Central memory CD8-positive, alpha-beta T cell (primary cell): ENCODE results near the gene UNC93B1.

ENCODE experiments used
- ATAC-seq: fragments of 150-1000 bp; cut with Tn5 transposase; replicated peaks from 2 replicates; pipeline ENCODE4 v1.10.0; 2022; ENCODE audit warnings: mild to moderate bottlenecking, moderate FRiP score, moderate number of reproducible peaks; ENCODE audit not compliant: poor library complexity, severe bottlenecking; ENCODE audit errors: extremely low read depth
- DNase-seq, 2 donors: peaks; one replicate each; pipeline ENCODE4 v3.0.0; 2021; ENCODE audit warnings: low spot score in 2 of 2
- H3K27ac Mint-ChIP-seq: one replicate; pipeline ENCODE4 v1.8.0; 2022; ENCODE audit warnings: low read depth, mild to moderate bottlenecking, moderate library complexity, mixed read lengths
- H3K27me3 Mint-ChIP-seq: one replicate; pipeline ENCODE4 v1.8.0; 2022; ENCODE audit warnings: mixed read lengths
- H3K36me3 Mint-ChIP-seq: one replicate; pipeline ENCODE4 v1.8.0; 2022; ENCODE audit warnings: mild to moderate bottlenecking, moderate library complexity, mixed read lengths; ENCODE audit not compliant: insufficient read depth
- H3K4me1 Mint-ChIP-seq: one replicate; pipeline ENCODE4 v1.8.0; 2022; ENCODE audit warnings: mixed read lengths
- H3K4me3 Mint-ChIP-seq: one replicate; pipeline ENCODE4 v1.8.0; 2022; ENCODE audit warnings: mild to moderate bottlenecking, moderate library complexity, mixed read lengths
- H3K9me3 Mint-ChIP-seq: one replicate; pipeline ENCODE4 v1.8.0; 2022; ENCODE audit warnings: mixed read lengths

UNC93B1 gene

DNA sequence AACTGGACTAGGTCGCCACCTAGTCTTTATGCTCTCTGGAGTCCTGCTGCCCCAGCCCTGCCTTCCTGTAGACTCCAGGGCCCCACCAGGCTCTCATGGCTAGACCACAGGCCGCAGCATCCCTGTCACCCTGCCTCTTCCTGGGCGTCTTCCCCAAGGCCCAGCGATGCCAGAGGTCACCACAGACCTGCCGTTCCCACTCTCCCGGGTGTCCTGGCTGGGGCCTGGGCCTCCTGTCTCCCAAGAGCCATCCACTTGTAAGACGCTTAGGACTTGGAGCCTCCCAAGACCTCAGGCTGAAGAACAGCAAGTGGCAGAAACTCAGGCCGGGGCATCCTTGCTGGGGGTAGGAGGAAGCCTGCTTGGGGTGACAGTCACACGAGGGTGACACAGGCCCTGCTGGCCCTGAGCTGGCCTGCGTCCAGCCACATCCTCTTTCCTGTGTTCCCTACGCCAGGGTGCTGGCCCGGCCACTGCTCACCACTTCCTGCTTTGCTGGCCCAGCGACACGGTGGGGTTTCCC, 32.9 kb upstream of the UNC93B1 start:
- peaks cover 8% of the 10 kb centered on the region for H3K36me3 Mint-ChIP-seq
- ATAC-seq, result peak; percentile 34
- DNase-seq, result no peak
- peak overlapping the region; percentile 91 for H3K4me3 Mint-ChIP-seq
- no peaks in the 10 kb centered on the region for H3K9me3 Mint-ChIP-seq
- peak overlapping the region; percentile 97 for H3K27ac Mint-ChIP-seq
- no peaks in the 10 kb centered on the region for H3K27me3 Mint-ChIP-seq
- H3K4me1 Mint-ChIP-seq, result peaks cover 38% of the 10 kb centered on the region

DNA sequence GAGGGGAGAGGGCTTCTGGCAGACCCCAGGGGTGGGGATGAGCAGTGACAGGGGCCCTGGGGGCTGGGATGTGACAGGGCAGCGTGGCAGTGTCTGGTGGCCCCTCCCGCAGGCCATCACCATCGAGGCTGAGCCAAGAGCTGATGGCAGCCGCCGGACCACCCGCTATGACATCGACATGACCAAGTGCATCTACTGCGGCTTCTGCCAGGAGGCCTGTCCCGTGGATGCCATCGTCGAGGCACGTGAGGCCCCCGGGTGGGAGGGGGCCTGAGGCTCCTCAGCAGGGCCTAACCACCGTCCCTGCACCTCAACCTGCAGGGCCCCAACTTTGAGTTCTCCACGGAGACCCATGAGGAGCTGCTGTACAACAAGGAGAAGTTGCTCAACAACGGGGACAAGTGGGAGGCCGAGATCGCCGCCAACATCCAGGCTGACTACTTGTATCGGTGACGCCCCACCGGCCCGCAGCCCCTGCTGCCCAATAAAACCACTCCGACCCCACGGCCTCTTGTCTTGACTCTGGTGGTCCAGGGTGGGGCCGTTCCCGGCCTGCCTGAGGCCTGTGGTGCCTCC, 32.3 kb upstream of the UNC93B1 start:
- Mint-ChIP-seq H3K9me3 (no peaks in the 10 kb centered on the region), H3K36me3 (peaks cover 8% of the 10 kb centered on the region), H3K4me3 (peak overlapping the region; percentile 91), H3K4me1 (peaks cover 38% of the 10 kb centered on the region), H3K27ac (peak overlapping the region; percentile 97), H3K27me3 (no peaks in the 10 kb centered on the region)
- ATAC-seq (no peak), DNase-seq (no peak)

DNA sequence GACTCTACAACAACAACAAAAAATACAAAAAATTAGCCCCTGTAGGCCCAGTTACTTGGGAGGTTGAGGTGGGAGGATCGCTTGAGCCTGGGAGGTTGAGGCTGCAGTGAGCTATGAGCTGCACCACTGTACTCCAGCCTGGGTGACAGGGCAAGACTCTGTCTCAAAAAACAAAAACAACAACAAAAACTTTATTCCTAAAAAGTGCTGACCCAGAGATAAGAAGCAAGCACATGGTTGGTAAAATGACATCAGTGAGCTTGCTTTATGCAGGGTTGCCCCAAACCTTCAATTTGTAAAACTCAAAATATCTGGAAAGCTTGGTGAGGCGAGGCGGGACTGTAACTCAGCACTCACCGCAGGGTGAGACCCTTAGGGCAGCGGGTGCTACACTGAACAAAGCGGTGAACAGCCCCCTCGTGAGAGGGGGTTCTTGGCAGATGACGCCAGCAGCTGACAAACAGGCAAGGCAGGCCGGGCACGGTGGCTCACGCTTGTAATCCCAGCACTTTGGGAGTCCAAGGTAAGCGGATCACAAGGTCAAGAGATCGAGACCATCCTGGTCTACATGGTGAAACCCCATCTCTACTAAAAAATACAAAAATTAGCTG, 31.5 kb upstream of the UNC93B1 start:
- Mint-ChIP-seq H3K36me3 (peaks cover 11% of the 10 kb centered on the region), H3K27me3 (no peaks in the 10 kb centered on the region), H3K4me3 (peak overlapping the region; percentile 25), H3K4me1 (peaks cover 34% of the 10 kb centered on the region), H3K9me3 (no peaks in the 10 kb centered on the region), H3K27ac (peak overlapping the region; percentile 68)
- ATAC-seq (no peak), DNase-seq (no peak)

DNA sequence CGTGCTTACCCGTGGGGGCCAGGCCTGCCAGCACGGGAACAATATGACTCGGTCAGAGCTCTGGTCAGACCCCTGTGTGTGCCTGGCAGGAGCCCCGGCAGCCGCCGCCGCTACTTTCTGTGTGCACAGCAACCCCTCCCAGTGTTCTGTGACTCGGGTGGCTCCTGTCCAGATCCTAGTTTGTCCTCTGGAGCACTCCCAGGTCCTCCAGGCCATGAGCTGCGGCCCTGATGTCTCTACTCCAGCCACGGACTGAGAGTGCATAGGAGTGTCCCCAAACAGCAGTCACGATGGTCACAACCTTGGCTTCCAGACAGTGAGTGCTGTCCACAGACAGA, 29.8 kb upstream of the UNC93B1 start:
- Mint-ChIP-seq H3K36me3 (peaks cover 13% of the 10 kb centered on the region), H3K27me3 (no peaks in the 10 kb centered on the region), H3K9me3 (no peaks in the 10 kb centered on the region), H3K27ac (no peak overlapping the region), H3K4me3 (peak overlapping the region; percentile 41), H3K4me1 (peaks cover 30% of the 10 kb centered on the region)
- ATAC-seq, result no peak
- no peak for DNase-seq

DNA sequence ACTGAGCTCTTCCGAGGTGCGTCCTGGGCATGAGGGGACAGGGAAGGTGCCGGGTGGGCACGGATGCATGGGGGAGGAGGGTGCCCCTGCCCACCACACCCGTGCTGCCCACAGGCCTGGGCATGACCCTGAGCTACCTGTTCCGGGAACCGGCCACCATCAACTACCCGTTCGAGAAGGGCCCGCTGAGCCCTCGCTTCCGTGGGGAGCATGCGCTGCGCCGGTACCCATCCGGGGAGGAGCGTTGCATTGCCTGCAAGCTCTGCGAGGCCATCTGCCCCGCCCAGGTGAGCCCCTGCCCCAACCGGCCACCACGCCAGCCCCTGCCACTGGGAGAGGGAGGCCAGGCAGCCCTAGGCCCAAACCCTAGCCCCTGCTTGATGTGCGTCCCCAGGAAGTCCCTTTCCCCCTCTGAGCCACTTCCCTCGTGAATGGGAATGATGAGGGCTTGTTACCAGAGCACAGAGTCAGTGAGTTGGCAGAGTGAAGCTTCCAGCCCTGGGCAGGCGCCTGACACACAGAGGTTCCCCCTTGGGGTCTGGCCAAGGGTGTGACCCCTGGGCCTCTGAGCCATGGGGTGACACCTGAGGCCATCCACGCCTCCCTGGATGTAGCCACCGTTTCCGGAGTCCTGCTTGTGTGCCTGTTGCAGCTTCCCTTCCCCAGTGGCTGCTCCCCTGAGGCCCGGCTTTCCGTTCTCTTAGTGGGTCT, 29.3 kb upstream of the UNC93B1 start:
- H3K4me1 Mint-ChIP-seq, result peaks cover 30% of the 10 kb centered on the region
- H3K4me3 Mint-ChIP-seq, result peak overlapping the region; percentile 41
- H3K27me3 Mint-ChIP-seq, result no peaks in the 10 kb centered on the region
- no peaks in the 10 kb centered on the region for H3K9me3 Mint-ChIP-seq
- no peak for ATAC-seq
- H3K27ac Mint-ChIP-seq, result no peak overlapping the region
- DNase-seq, result no peak
- H3K36me3 Mint-ChIP-seq, result peaks cover 13% of the 10 kb centered on the region

DNA sequence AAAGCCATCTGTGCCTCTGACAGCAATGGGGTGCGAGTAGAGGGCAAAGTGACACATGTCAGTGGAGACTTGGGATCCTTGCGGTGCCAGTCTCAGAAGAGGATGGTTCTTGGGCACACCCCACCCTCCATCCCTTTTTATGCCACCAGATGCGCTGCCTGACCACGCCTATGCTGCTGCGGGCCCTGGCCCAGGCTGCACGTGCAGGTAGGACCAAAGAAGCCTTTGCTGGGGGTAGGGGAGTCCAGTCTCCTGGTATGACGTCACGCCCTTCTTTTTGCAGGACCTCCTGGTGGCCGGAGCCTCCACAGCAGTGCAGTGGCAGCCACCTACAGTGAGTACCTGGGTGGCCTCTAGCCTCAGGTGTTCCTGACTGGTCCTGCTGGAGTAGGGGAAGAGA, 28.1 kb upstream of the UNC93B1 start:
- no peaks in the 10 kb centered on the region for H3K9me3 Mint-ChIP-seq
- peak overlapping the region; percentile 90 for H3K4me3 Mint-ChIP-seq
- ATAC-seq (no peak), DNase-seq (no peak)
- H3K27me3 Mint-ChIP-seq, result no peaks in the 10 kb centered on the region
- H3K36me3 Mint-ChIP-seq, result peaks cover 10% of the 10 kb centered on the region
- peaks cover 24% of the 10 kb centered on the region for H3K4me1 Mint-ChIP-seq
- H3K27ac Mint-ChIP-seq, result peak overlapping the region; percentile 82

DNA sequence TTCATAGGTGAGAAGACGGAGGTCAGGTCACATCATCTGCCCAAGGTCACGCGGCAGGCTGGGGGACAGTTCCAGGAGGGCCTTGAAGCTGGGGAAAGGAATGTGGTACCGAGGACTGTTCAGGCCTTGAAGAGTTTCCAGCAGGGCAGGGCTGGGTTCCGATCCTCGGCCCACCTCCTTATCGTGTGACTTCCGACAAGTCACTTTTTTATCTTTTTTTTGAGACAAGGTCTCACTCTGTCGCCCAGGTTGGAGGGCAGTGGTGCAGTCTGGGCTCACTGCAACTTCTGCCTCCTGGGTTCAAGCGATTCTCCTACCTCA, 27.2 kb upstream of the UNC93B1 start:
- H3K4me3 Mint-ChIP-seq, result peak overlapping the region; percentile 90
- H3K27me3 Mint-ChIP-seq, result no peaks in the 10 kb centered on the region
- peaks cover 9% of the 10 kb centered on the region for H3K36me3 Mint-ChIP-seq
- ATAC-seq (no peak), DNase-seq (no peak)
- peaks cover 18% of the 10 kb centered on the region for H3K4me1 Mint-ChIP-seq
- peak overlapping the region; percentile 82 for H3K27ac Mint-ChIP-seq
- no peaks in the 10 kb centered on the region for H3K9me3 Mint-ChIP-seq

DNA sequence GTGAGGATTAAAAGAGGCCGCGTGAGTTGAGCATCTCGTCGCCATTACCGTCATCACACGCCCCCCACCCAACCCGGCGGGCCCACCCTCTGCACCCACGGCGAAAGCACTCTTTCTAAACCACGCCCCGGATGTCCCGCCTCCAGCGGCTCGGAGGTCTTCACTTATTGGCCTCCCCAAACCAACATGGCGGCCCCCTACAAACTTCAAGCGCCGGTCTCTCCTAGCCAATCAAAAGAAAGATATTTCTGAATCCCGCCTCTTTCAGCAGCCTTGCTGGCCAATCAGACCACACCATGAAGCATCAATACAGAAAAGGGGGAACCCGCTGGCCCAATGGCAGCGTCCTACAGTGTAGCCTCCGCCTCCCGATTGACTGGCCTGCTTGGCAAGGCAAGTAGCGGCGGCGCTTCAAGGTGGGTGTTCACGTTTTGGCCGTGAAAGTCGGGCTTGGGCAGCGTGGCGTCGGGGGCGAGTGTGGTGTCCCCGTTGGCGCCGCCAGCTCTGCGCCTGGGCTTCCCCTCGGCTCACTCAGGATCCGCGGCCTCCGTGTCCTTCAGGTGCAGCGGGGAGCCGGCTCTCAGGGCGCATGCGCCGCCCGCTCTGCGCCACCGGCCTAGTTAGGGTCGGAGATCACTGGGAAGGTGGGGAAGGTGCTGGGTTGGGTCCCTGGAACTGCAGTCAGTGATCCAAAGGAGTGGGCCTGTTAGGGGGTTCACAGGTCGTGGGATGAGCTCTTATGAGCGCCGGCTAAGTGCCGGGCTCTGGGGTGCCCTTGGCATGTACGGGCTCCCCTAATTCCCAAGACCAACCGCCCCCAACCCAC, 26.6 kb upstream of the UNC93B1 start, which contains the start of gene NDUFS8:
Gene NDUFS8 (plus strand): TSS at position 364 of the 826 bp plus-strand sequence. CDS start 1,471 bp downstream, outside the sequence.
- H3K4me1 Mint-ChIP-seq, result peaks cover 18% of the 10 kb centered on the region
- no peaks in the 10 kb centered on the region for H3K27me3 Mint-ChIP-seq
- H3K9me3 Mint-ChIP-seq, result no peaks in the 10 kb centered on the region
- peak within 1 kb of the TSS; percentile 82 for H3K27ac Mint-ChIP-seq
- peaks cover 9% of the 10 kb centered on the region for H3K36me3 Mint-ChIP-seq
- ATAC-seq (peak; percentile 99), DNase-seq (peak; percentile 90 to 95)
- peak within 1 kb of the TSS; percentile 90 for H3K4me3 Mint-ChIP-seq

DNA sequence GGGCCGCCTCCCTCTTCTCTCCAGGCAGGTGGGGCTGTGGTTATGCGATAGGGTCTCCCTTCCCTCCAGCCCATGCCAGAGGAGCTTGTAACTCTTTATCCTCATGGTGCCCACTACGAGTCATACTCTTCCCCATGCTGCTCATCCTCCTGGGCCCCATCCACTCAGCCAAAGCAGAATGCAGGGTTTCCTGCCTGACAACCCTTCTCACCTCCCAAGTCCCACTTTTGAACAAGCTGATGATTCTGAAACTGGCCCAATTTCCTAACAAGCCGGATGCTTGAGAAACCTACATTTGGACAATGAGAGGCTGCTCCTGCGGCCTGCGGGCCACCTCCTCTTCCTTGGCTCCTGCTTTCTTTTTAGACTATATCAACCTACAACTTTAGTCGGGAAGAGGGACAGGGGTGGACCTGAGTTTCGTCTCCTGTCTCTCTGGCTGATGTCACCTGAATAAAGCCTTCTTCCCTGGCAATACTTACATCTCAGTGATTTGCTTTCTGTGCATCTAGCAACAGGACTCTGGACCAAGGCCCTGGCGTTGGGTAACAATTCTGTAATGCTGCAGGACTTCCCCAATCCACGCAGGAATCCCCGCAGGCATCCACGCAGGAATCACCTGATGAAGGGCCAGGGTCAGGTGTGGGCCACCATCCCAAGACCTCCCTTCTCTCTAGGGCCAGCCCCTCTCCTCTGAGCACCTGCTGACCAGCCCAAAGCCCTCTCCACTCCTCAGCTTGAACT, 25.1 kb upstream of the UNC93B1 start:
- peaks cover 22% of the 10 kb centered on the region for H3K4me1 Mint-ChIP-seq
- H3K27ac Mint-ChIP-seq, result peak overlapping the region; percentile 82
- H3K9me3 Mint-ChIP-seq, result no peaks in the 10 kb centered on the region
- H3K27me3 Mint-ChIP-seq, result no peaks in the 10 kb centered on the region
- no peak for ATAC-seq
- peaks cover 8% of the 10 kb centered on the region for H3K36me3 Mint-ChIP-seq
- peak overlapping the region; percentile 90 for H3K4me3 Mint-ChIP-seq
- no peak for DNase-seq

DNA sequence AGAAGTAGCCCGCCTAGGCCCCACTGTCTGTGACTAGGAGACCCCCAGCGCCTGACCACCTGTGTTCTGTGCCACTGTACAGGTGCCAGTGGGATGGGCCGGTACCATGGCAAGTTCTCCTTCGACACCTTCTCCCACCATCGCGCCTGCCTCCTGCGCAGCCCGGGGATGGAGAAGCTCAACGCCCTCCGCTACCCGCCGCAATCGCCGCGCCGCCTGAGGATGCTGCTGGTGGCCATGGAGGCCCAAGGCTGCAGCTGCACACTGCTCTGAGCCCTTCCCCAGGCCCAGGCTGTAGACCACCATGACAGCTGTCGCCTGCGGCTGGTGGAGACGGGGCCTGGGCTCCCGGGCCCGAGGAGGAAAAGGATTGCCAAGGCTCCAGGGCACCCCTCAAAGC, 23.8 kb upstream of the UNC93B1 start:
- H3K27ac Mint-ChIP-seq, result no peak overlapping the region
- H3K9me3 Mint-ChIP-seq, result no peaks in the 10 kb centered on the region

DNA sequence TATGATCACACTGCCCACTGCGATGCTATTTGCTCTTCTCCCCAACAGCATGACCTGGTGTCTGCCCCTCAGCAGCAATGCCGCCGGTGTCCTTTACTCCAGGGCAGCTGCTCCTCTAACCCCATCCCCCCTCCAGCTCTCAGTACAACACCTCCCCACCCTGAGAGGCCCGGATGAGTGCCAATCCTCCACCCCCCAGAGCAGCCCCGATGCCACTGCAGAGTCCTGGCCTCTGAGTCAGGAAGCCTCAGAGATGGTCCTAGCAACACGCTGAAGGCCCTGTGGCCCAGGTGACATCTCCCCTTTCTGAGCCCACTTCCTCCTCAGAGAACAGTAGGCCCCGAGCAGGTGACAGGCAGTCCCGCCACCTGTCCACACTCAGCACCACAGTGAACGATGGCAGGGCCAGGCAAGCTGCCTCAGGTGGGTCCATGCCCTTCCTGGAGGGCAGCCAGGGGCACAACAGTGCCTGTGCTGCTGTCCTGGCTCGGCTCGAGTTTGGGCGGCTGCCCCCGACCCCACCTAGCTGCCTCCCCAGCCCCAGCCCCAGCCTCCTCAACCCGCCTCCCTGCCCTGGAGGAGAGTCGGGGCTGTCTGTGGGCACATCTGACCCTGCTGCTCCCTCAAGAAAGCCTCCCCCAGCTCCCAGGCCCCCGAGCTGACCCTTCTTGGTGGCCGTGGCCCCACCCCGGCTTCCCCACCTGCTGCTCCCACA, 22.7 kb upstream of the UNC93B1 start:
- DNase-seq, result no peak
- Mint-ChIP-seq H3K9me3 (no peaks in the 10 kb centered on the region), H3K27me3 (no peaks in the 10 kb centered on the region), H3K27ac (no peak overlapping the region), H3K4me1 (peaks cover 18% of the 10 kb centered on the region), H3K4me3 (no peak overlapping the region), H3K36me3 (peaks cover 8% of the 10 kb centered on the region)
- no peak for ATAC-seq

More for the DNA sequence above, 23.8 kb upstream of the UNC93B1 start:
- Mint-ChIP-seq H3K4me1 (peaks cover 22% of the 10 kb centered on the region), H3K4me3 (no peak overlapping the region), H3K36me3 (peaks cover 8% of the 10 kb centered on the region), H3K27me3 (no peaks in the 10 kb centered on the region)
- DNase-seq, result no peak
- no peak for ATAC-seq
